ENCODE measurements around the gene ARID1B.

The ARID1B gene

DNA sequence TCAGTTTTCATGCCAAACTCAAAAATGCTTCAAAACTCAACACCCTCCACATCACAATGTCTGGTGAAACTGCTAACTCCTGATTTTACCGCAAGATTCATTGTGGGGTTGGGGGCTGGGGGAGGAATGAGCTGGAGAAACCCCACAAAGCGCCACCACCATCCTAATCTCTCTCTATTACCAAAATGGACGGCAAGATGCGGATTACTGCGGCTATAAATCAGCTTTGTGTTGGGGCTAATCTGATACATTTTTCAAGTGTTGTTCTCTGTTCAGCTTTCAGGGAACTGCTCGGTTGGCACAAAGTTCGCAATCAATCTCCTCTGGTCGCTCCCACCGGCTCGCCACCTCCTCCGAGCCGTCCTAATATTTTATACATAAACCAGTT is 462.5 kb downstream of the ARID1B start:
- DNase-seq = no peak

DNA sequence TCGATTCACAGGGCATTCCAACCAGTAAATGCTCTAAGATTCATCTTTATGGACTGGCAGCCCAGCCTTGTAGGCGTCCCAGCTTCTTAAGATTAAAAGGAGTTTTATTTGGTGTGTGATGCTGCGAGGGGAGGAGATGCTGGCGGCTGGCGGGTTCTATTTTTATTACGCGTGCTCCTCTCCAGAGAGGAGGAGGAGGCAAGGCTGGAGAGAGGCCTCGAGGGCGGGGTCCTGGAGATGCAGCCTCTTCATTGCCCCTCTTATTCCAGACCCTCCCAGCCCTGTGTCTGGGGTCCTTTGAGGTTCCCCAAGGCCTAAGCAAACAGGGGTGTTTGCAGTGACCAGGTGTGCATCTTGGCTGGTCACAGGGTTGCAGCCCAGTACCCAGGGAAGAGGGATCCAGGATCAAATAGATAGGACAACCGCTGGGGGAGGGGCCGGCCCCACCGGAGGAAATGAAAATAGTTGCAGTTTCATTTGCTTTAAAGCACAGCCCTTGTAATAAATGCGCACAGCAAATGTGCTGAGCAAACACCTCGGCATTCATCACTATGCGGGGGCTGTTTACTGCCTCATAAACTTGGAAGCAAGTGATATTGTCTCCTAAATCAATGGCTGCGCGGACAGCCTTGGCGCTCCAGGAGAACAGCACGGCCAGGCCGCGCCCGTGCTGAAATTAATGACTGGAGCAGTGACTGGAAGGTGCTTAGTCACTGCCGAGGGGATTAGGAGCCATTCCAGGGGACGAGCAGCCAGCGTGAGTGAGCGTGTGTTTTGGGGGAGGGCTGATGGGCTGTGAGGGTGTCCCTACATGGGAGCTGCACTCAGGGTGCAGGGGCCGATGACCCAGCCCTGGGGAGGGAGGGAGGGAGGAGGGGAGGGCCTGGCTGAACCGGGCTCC is 463.1 kb downstream of the ARID1B start:
- DNase-seq = no peak

DNA sequence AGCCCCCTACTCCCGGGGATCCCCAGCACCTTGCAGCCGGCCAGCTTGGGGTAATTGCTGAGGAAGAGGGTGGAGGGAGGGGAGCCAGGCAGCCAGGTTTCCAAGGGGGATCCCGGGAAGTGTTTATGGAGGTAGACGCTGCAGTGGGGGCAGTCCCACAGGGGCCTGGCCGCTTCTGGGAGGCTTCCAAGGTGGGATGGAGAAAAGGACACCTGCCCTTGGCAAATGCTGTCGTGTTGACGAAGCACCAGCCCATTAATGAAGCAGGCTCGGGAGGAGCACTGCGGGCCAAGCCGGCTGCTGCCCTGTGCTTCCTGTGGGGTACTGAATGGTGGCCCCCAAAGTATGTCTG is 463.8 kb downstream of the ARID1B start:
- DNase-seq = no peak

DNA sequence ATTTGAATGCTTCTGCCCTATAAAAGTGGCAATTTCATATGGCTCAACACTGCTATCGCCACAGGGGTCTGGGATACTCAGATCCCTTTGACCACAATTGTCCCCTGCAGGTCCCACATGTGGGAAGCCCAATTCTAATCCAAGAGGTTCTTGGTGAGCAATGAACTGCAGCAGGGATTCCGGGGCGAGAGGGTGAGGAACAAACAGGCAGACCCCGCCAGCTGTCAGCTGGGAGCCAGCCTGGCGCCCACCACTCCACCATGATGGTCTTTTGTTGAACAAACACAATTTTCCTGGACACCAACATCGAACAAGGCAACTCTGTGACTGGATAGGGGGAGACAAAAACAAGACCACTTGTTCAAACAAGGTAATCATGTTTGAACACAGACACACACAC is 465.6 kb downstream of the ARID1B start:
- no peak for DNase-seq

DNA sequence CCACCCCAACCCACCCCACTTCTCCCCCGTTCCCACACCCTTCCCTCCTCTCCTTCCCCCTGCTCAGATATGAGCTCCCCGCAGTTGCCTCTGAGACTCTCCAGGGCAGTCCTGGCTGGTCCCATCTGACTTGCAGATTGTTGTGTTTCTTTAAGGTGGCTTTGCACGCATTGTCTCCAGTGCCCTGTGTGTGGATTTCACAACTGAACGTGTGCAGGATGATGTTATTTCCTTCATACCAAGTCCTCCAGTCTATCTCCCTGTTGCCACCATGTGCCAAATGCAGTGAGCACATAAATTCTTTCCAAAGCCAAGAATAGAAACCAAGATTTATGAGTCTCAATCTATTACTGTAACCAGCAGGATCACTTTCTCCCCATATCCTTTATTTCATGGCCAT is 467.0 kb downstream of the ARID1B start:
- no peak for DNase-seq

DNA sequence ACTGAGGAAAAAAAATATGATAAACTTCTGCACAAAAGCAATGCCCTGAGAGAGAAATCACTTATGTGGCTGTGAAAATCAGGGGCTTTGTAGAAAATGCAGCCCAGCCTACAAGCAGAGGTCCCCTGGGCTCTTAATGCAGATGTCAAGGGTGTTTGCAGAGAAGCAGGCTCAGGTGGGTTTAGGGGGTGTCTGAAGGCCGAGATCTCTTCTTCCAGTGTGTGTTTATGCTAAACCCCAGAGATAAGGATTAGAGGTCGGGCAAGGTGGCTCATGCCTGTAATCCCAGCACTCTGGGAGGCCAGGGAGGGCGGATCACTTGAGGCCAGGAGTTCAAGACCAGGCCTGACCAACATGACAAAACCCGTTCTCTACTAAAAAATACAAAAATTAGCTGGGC is 467.6 kb downstream of the ARID1B start:
- no peak for DNase-seq

DNA sequence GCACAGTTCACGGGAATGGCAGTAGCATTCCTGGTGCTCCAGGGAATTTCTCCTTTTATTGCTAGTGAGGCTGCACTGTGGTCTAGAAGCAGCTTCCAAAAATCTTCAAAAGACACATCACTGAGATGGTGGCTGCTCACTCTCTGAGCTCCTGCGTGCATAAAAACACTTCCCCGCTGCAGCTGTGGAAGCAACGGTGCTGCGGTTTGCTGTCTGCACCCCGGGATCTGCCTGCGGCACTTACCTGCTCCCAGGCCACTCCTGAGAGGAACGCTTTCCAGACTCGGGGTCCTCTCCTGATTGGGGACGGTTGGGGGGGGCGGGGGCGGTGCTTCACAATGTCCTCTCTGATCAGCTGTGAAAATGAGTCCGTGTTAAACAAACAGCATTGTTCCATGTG is 468.3 kb downstream of the ARID1B start:
- DNase-seq = no peak

DNA sequence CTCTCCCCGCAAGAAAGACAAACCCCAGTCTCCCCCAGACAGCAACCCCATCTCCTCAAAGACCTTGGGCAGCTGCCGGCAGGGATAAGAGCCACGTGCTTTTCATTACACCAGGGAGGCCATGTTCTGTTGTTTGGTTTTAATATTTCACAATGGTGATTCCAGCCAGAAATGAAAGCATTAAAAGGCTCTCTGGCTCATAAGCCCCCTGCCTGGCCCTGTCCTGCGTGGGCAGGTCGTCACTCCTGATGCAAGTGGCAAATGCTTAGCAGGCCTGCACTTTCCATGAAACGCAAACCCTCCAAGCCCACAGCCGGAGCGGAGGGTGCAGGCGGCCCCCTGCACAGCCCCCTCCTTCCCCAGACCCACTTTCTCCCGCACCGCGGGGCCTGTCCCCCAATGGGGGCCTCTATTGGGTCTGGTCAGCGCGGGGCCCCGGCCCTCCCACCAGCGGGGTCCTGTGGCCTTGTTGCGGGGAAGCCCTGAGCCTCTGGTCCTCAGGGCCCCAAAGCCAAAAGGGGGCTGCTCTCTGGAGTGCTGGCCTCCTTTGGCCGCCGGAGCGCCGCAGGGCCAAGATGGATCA is 469.0 kb downstream of the ARID1B start:
- DNase-seq = no peak

DNA sequence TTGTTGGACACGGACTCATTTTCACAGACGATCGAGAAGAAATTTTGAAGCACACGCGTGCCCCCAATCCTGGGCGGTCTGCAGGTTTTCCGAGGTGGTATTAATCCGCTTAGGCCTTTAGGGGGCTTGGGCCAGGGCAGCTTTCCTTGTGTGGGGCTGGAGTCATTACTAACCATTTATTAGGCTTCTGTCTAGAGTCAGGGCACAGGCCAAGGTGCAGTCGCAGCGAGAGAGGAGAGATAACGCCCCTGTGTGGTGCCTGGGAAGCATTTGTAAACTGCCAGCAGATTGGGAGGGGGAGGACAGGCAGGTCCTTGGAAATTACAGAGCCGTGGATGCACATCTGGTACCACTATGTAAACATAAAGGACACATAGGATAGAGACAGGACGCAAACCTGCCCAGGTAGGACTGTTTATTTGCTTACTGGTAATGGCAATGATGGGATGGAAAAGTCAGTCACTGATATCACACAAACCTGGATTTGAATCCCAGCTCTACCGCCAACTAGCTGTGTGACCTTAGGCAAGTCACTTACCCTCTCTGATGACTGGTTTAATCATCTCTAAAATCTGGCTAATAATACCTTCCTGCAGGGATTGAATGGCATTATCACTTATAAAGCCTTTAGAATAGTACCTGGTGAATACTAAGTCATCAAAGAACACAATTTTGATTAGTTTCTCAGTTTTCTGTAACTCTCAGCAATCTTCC is 469.8 kb downstream of the ARID1B start:
- DNase-seq = no peak

DNA sequence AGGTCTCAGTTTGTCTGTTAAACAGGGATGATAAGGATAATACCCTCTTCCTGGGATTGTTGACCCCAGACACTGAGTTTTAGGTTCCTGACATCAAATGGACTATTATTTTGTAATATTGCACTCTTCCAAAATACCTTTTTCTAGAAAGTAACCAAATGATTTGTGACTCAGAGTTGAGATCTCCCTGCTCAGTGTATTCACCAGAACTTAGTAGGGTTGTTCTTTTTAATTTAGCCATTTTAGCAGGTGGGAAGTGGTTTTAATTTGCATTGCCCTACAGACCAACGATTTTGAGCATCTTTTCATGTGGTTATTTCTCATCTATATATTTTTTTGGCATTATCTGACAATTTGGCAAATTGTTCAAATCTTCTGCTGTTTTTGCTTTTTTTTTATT is 471.1 kb downstream of the ARID1B start:
- no peak for DNase-seq

DNA sequence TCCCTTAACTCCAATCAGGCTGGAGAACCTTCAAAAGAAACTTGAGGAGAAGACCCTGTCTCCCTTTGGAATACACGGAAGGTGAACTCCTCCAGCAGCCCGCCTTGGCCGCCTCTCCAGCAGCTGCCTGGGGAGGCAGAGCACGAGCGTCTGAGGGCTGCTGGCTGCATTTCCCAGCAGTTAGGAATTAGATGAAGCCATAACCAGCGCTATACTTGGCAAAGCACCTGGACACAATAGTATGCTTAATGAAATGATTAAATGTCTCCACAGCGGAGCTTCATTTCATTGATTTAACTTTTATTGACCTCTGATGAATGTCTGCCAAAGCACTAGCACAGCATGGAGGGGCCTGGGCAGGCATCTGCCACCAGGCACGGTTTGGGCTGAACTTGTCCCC is 472.6 kb downstream of the ARID1B start:
- DNase-seq = no peak

DNA sequence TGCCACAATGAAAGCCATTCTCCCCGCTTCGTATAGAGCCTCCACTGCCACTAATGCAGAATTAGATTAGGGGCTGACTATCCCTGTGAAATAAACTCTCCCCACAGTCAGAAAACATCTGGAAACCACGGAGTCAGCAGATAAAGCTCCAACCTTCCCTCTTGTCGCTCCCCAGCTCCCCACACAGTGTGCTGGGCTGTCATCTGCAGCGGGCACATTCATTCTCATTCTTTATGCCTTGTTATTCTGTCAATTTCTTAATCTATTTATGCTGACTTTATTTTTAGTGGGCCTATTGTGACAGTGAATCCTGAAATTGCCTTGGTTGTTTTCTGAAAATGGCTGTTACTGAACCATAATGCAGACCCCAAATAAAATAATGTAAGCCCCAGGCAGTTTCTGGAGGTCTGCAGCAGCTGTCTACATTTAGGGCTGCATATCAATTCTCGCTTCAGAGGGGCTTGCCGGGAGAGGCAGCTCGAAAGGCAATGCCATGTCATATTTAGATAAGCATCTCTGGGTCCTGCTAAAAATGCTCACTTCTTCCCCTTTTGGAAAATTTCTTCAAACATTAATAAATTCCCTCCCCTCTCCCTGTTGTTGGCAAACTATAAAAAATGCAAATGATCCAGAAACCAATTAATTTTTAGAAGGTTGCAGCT is 474.5 kb downstream of the ARID1B start:
- DNase-seq = no peak

DNA sequence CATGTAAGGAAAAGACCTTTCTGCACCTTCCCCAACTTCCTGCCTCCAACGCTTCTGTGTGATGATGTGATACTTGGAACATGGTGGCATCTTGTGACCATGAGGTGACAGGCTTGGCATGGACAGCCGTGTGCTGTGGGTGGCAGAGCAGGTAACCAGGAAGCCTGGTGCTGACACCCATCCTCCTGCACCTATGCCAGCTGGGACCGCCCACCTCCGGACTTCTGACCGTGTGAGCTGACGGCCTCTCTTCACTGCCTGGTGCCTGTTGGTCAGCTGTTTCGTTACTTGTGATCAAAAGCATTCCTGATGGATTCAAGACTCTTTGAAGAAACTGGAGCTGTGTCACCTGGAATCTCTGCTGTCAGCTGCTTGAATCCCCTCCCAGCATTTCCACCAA is 475.8 kb downstream of the ARID1B start:
- DNase-seq = no peak

DNA sequence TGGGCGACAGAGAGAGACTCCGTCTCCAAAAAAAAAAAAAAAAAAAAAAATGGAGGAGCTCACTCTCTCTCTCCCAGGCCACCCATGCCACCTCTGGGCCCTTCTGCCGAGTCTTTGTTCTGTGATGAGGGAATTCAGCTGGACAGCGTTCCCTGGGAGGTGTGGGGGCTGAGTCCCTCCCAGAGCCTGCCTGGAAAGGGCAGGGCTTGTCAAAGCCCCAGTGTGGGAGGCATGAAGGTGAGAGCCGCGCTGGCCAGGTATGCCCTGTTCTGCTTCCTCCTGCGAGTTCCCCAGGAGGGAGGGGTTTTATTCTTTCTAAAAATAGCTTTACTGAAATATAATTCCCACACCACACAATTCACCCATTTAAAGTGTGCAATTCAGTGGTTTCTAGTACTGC is 476.5 kb downstream of the ARID1B start:
- no peak for DNase-seq

DNA sequence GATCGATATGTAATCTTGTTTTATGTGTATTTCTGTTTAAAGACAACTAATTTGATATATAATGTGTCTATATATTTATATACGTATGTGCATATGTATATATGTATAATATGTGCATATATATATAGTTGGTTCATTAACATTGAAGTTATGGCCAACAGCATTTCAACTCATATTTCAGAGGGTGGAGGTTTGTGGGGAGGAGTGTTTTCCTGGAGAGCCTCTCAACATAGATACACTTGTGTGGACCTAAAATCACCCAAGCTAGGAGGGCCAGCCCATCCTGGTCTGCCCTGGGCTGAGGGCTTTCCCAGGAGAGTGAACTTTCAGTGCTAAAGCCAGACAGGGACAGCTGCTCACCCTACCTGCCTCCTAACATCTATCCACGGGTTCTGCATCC is 477.4 kb downstream of the ARID1B start:
- no peak for DNase-seq

DNA sequence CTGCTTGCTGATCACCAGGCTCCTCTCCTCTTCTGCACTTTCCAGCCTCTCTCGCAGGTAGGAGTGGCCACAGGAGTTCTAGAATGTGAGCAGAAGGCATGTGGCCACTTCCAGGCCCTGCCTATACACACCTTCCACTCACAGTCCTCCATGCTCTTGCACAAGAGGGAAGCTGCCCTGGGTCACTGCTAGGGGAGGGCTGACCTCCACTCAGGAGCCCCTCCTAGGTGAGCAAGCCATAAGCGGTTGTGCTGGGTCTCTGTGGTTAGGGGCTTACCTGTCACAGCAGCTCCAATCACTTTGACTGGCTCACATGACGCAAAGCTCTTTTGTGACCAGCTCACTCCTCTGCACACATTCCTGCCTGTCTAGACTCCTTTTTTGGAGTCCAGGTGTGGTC is 477.9 kb downstream of the ARID1B start:
- DNase-seq = no peak

DNA sequence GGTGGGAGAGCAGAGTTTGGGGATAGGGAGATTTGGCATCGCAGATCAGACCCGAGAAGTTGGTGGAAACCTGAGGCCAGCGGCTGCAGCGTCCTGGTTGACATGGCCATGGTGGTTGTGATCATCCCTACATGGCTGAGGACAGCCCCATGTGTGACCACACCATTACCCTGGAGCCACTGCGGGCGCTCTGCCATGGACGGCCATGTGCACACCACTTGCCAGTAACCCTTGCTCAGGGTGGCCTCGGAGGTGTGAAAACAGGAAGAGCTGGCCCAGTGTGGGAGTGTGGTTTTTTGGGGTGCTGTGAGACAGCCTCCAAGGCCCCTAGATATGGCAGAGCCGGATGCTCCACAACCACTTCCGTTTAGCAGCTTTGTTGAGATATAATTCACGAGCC is 481.7 kb downstream of the ARID1B start:
- no peak for DNase-seq

DNA sequence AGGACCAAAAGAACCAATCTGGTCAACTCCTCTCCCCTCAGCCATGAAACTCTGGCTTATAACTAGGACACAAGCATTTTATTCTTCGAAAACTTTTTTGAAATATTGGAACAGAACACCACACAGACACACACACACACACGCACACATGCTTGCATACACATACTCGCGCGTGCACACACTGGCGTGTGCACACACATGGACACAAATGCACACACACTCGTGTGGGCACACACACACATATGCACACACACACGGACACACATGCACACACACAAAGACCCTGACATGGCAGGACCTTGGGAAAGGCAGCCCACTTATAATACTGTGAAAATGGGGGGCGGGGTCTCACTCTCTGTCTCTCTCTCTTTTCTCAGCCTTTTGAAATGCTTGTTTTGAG is 482.3 kb downstream of the ARID1B start:
- DNase-seq = no peak
